HL-60 (cell line): ENCODE data around the gene EFNA2.

ENCODE experiments used
- DNase-seq, 2 experiments: peaks; one replicate each; pipeline ENCODE4 v3.0.0-alpha.2; 2010 to 2020; ENCODE audit warnings: low read depth in 1 of 2, low spot score in 1 of 2
- H3K27ac ChIP-seq: fragments of 250-450 bp; sonication (Bioruptor Pico); replicated peaks from 2 replicates; pipeline ENCODE4 v1.5.1; 2020; ENCODE audit warnings: mild to moderate bottlenecking, moderate library complexity
- H3K27me3 ChIP-seq: fragments of 250-450 bp; sonication (Bioruptor Pico); 2 replicates; pipeline ENCODE4 v1.5.1; 2021; ENCODE audit warnings: mild to moderate bottlenecking, moderate library complexity; ENCODE audit not compliant: insufficient read depth, poor library complexity, severe bottlenecking
- H3K4me3 ChIP-seq: replicated peaks from 2 replicates; pipeline ENCODE4 v1.5.1; 2011; ENCODE audit warnings: mild to moderate bottlenecking, control low read depth, low read length; ENCODE audit not compliant: insufficient read depth
- GABPA ChIP-seq: IDR thresholded peaks from 2 replicates; pipeline ENCODE4 v1.6.1; 2012; ENCODE audit warnings: low read depth
- POLR2AphosphoS5 ChIP-seq: IDR thresholded peaks from 2 replicates; pipeline ENCODE4 v1.6.1; 2012; ENCODE audit warnings: low read depth
- SPI1 ChIP-seq: IDR thresholded peaks from 2 replicates; pipeline ENCODE4 v1.6.1; 2012; ENCODE audit warnings: low read depth, mild to moderate bottlenecking, borderline replicate concordance
- TF ChIP-seq, protein P1 (sequence below): IDR thresholded peaks from one replicate; pipeline ENCODE4 v1.5.1; 2011; ENCODE audit warnings: low read length, control low read depth, inconsistent platforms; ENCODE audit not compliant: insufficient read depth
- TF ChIP-seq, protein P2 (sequence below): IDR thresholded peaks from 2 replicates; pipeline ENCODE4 v1.6.1; 2012; ENCODE audit warnings: low read depth; ENCODE audit not compliant: insufficient replicate concordance

The EFNA2 gene

DNA sequence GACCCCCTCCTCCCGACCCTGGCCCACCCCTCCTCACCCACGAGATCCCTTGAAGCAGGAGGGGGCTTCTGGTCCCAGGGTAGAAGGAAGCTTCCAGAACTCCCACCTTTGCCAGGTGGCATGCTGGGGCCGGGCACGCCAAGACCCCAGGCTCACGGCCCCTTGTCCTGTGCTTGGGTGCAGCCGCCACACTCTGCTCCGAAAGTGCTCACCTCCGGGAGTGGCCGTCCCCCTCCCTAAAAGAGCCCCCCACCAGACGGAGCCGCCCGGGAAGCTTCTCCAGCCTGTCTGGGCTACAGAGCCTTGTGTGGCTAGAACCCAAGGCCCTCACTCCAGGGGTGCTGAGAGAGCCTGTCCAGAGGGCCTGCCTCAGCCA is 1.8 kb upstream of the EFNA2 start:
- Histone ChIP-seq H3K4me3 (no peak overlapping the region), H3K27me3 (peaks cover 43% of the 10 kb centered on the region), H3K27ac (no peak overlapping the region)
- TF ChIP-seq SPI1 (no peak), POLR2AphosphoS5 (no peak), GABPA (no peak)
- TF ChIP-seq, protein P1, sequence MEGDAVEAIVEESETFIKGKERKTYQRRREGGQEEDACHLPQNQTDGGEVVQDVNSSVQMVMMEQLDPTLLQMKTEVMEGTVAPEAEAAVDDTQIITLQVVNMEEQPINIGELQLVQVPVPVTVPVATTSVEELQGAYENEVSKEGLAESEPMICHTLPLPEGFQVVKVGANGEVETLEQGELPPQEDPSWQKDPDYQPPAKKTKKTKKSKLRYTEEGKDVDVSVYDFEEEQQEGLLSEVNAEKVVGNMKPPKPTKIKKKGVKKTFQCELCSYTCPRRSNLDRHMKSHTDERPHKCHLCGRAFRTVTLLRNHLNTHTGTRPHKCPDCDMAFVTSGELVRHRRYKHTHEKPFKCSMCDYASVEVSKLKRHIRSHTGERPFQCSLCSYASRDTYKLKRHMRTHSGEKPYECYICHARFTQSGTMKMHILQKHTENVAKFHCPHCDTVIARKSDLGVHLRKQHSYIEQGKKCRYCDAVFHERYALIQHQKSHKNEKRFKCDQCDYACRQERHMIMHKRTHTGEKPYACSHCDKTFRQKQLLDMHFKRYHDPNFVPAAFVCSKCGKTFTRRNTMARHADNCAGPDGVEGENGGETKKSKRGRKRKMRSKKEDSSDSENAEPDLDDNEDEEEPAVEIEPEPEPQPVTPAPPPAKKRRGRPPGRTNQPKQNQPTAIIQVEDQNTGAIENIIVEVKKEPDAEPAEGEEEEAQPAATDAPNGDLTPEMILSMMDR: no peak
- TF ChIP-seq, protein P2, sequence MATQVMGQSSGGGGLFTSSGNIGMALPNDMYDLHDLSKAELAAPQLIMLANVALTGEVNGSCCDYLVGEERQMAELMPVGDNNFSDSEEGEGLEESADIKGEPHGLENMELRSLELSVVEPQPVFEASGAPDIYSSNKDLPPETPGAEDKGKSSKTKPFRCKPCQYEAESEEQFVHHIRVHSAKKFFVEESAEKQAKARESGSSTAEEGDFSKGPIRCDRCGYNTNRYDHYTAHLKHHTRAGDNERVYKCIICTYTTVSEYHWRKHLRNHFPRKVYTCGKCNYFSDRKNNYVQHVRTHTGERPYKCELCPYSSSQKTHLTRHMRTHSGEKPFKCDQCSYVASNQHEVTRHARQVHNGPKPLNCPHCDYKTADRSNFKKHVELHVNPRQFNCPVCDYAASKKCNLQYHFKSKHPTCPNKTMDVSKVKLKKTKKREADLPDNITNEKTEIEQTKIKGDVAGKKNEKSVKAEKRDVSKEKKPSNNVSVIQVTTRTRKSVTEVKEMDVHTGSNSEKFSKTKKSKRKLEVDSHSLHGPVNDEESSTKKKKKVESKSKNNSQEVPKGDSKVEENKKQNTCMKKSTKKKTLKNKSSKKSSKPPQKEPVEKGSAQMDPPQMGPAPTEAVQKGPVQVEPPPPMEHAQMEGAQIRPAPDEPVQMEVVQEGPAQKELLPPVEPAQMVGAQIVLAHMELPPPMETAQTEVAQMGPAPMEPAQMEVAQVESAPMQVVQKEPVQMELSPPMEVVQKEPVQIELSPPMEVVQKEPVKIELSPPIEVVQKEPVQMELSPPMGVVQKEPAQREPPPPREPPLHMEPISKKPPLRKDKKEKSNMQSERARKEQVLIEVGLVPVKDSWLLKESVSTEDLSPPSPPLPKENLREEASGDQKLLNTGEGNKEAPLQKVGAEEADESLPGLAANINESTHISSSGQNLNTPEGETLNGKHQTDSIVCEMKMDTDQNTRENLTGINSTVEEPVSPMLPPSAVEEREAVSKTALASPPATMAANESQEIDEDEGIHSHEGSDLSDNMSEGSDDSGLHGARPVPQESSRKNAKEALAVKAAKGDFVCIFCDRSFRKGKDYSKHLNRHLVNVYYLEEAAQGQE: no peak
- no peak for DNase-seq

DNA sequence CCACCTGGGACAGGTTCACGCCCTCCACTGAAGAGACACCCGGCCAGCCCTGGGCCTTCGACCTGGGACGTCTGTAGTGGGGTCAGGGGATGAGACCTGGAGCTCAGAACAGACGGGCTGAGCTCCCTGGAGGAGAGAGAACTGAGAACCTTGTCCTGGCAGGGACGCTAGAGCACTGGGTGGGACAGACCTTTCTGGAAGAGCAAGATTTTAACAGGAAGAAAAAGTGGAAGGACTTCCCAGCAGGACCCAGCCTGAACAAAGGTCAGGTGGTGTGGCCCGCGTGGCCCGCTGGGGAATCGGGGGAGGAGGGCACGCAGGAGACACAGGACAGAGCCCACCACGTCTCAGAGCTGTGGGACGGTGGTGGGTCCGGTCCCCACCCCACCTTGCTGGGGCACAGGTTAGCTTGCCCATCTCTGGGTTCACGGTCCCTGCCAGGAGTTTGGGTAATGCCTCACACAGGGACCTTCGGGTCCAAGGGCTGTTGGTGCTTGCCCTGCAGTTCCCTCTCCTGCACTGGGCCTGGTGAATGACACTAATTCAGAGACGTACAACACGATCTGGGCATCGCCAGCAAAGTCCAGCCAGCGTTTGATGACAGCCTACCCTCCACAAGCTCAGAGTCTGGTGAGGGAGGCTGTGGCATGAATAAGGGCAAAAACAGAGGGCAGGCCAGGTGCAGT is 1.2 kb upstream of the EFNA2 start:
- TF ChIP-seq GABPA (no peak), SPI1 (no peak), POLR2AphosphoS5 (no peak)
- TF ChIP-seq, protein P1: no peak
- TF ChIP-seq, protein P2: no peak
- no peak for DNase-seq

DNA sequence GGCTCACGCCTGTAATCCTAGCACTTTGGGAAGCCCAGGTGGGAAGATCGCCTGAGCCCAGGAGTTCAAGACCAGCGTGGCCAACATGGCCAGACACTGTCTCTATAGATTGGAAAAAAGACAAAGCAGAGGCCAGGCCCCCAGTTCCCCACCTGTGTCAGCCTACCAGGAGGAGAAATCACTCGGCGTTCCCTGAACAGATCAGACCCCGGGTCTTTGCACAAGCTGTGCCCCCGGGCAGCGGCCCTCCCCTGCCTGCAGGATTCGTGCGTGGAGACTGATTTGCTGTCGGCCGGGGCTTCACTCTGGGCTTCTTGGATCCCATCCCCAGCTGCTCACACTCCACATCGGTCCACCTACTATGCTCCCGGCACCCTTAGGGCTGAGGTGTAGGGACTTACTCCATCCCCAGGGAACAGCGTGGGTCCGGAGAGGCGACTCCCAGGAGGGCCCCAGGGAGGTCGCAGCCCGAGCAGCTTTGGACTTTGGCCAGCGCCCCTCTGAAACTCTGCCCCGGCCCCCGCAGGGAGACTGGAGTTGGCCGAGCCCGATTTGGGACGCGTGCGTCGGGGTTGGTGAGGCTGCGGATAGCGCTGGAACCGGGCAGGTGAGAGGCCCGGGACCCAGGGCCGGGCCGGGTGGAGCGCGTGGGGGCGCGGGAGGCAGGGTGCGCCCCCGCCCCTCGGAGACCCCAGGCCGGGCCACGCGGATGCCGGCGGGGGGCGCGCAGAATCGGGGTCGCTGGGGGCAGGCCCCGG is 515 bp upstream of the EFNA2 start:
- DNase-seq: no peak
- Histone ChIP-seq H3K27ac (no peak overlapping the region), H3K27me3 (peaks cover 55% of the 10 kb centered on the region), H3K4me3 (no peak overlapping the region)
- TF ChIP-seq, protein P2: no peak
- no peak for TF ChIP-seq GABPA
- no peak for TF ChIP-seq POLR2AphosphoS5
- no peak for TF ChIP-seq SPI1
- TF ChIP-seq, protein P1: no peak

More for the DNA sequence above, 1.2 kb upstream of the EFNA2 start:
- Histone ChIP-seq H3K27ac (no peak overlapping the region), H3K27me3 (peaks cover 48% of the 10 kb centered on the region), H3K4me3 (no peak overlapping the region)
